Measurements from ENCODE around the gene PRRX1. TPM values are rescaled to one million over a fixed set of nuclear protein-coding genes. Genes with fewer than 3 reads are reported as not detected.

The PRRX1 gene
- total and polyA plus RNA-seq, 8 donors = 0.84 to 79.6 (median 3.2) TPM

- Histone ChIP-seq H3K27ac (no peak overlapping the region), H3K27me3 (no peaks in the 10 kb centered on the region), H3K36me3 (no peaks in the 10 kb centered on the region), H3K4me3 (no peak overlapping the region), H3K9me3 (peaks cover 0 to 17% of the 10 kb centered on the region in 2 donors), H3K4me1 (no peaks in the 10 kb centered on the region)
- DNase-seq (no peak), ATAC-seq (no peak)
- intact Hi-C loops (cut with DNase I) = no loop called here
- TF ChIP-seq CTCF (IDR thresholded peaks at IDR 0.05) = no peak
Measured at GRCh38 chr1:170742600-170742999, 78.7 kb downstream of the PRRX1 start.

GRCh38 chr1:170743083-170743482 is 79.2 kb downstream of the PRRX1 start:
- no peak overlapping the region for H3K27ac ChIP-seq
- H3K4me3 ChIP-seq = no peak overlapping the region
- H3K27me3 ChIP-seq = no peaks in the 10 kb centered on the region
- ATAC-seq (no peak), DNase-seq (no peak)
- no peak for TF ChIP-seq CTCF (IDR thresholded peaks at IDR 0.05)
- H3K4me1 ChIP-seq = no peaks in the 10 kb centered on the region
- H3K36me3 ChIP-seq = no peaks in the 10 kb centered on the region
- intact Hi-C loops (cut with DNase I) = no loop called here
- peaks cover 0 to 17% of the 10 kb centered on the region in 2 donors for H3K9me3 ChIP-seq

- no peak for TF ChIP-seq CTCF (IDR thresholded peaks at IDR 0.05)
- no peaks in the 10 kb centered on the region for H3K36me3 ChIP-seq
- H3K27ac ChIP-seq = no peak overlapping the region
- H3K9me3 ChIP-seq = no peaks in the 10 kb centered on the region
- H3K4me3 ChIP-seq = no peak overlapping the region
- H3K4me1 ChIP-seq = no peaks in the 10 kb centered on the region
- no peak for DNase-seq
- intact Hi-C loops (cut with DNase I) = no loop called here
- ATAC-seq = no peak
- no peaks in the 10 kb centered on the region for H3K27me3 ChIP-seq
Measured at GRCh38 chr1:170749549-170749948, 85.6 kb downstream of the PRRX1 start.

- no peak overlapping the region for H3K4me3 ChIP-seq
- ATAC-seq = no peak
- H3K4me1 ChIP-seq = no peaks in the 10 kb centered on the region
- no peaks in the 10 kb centered on the region for H3K36me3 ChIP-seq
- intact Hi-C loops (cut with DNase I) = no loop called here
- H3K27ac ChIP-seq = no peak overlapping the region
- H3K27me3 ChIP-seq = no peaks in the 10 kb centered on the region
- no peaks in the 10 kb centered on the region for H3K9me3 ChIP-seq
- no peak for TF ChIP-seq CTCF (IDR thresholded peaks at IDR 0.05)
- DNase-seq = no peak
Measured at GRCh38 chr1:170749959-170750358, 86.0 kb downstream of the PRRX1 start.

- DNase-seq (no peak), ATAC-seq (no peak)
- Histone ChIP-seq H3K4me1 (no peaks in the 10 kb centered on the region), H3K4me3 (no peak overlapping the region), H3K36me3 (no peaks in the 10 kb centered on the region), H3K27me3 (no peaks in the 10 kb centered on the region), H3K9me3 (no peaks in the 10 kb centered on the region), H3K27ac (no peak overlapping the region)
- no peak for TF ChIP-seq CTCF (IDR thresholded peaks at IDR 0.05)
- intact Hi-C loops (cut with DNase I) = no loop called here
Measured at GRCh38 chr1:170755795-170756194, 91.9 kb downstream of the PRRX1 start.

All from left lung (tissue), 10 donors.